Right lobe of liver (tissue), 6 donors: Measurements from ENCODE around the gene YIF1A. TPM values are rescaled to one million over a fixed set of nuclear protein-coding genes. Genes with fewer than 3 reads are reported as not detected.

Experiments used
- ATAC-seq, 4 donors: fragments of 200-7000 bp; cut with Tn5 transposase; one replicate each; pipeline ENCODE4 v1.9.1; 2020; ENCODE audit warnings: mild to moderate bottlenecking in 4 of 4, moderate library complexity in 4 of 4
- DNase-seq, 3 donors: peaks; one replicate each; pipeline ENCODE4 v3.0.0-alpha.2; 2020
- H3K27ac ChIP-seq, 3 donors: fragments of 200-600 bp; one replicate each; pipeline ENCODE4 v1.8.0; 2022
- H3K27me3 ChIP-seq, 2 donors: fragments of 200-600 bp; one replicate each; pipeline ENCODE4 v1.8.0; 2022
- H3K36me3 ChIP-seq, 4 donors: fragments of 200-600 bp; sonication (generic) in 1 of 4; one replicate each; pipeline versions ENCODE4 v1.5.1 to v1.8.0; 2017 to 2022; ENCODE audit warnings: control low read depth in 1 of 4
- H3K4me1 ChIP-seq, 4 donors: fragments of 200-600 bp; sonication (generic) in 1 of 4; one replicate each; pipeline versions ENCODE4 v1.5.1 to v1.8.0; 2017 to 2022; ENCODE audit warnings: control low read depth in 1 of 4
- H3K4me3 ChIP-seq, 3 donors: fragments of 200-600 bp; one replicate each; pipeline ENCODE4 v1.8.0; 2022
- H3K9me3 ChIP-seq, 4 donors: fragments of 200-600 bp; sonication (generic) in 1 of 4; one replicate each; pipeline versions ENCODE4 v1.5.1 to v1.8.0; 2017 to 2022; ENCODE audit warnings: control low read depth in 1 of 4
- CTCF ChIP-seq, 4 donors: fragments of 200-600 bp in 3 of 4; fragments of 450-650 bp in 1 of 4; IDR thresholded peaks; one replicate each; pipeline versions ENCODE4 v1.5.1 to v1.8.0; 2016 to 2022; ENCODE audit warnings: antibody characterized with exemption in 4 of 4, mild to moderate bottlenecking in 2 of 4
- POLR2A ChIP-seq: fragments of 450-650 bp; IDR thresholded peaks from one replicate; pipeline ENCODE4 v1.6.1; 2017; ENCODE audit warnings: antibody characterized with exemption, mild to moderate bottlenecking
- WGBS: methylation state at CpG from one replicate; pipeline ENCODE4 v1.1.6; 2018; ENCODE audit warnings: low coverage, low lambda C conversion rate; ENCODE audit not compliant: insufficient coverage; ENCODE audit errors: missing lambda C conversion rate; 5-methylcytosine and 5-hydroxymethylcytosine counted together
- intact Hi-C, 2 donors: fragments of 100-400 bp; cut with DNase I; formaldehyde crosslinking; loops; one replicate each; pipeline versions ENCODE4 v1.11.2 to v1.14.1; 2022
- total RNA-seq, 6 experiments: library from RNA; depleted of rRNA in 2 of 6; stranded (reverse); fragments of >200 nt in 2 of 6; fragmentation: NEBNext Ultra II Directional in 3 of 6; extraction: Animal tissue kit (Norgen Biotek cat#: 25700) in 3 of 6; gene quantifications; one replicate each; pipeline versions ENCODE4 v1.1.0 to v1.2.4, GENCODE V29; 2016 to 2023
- donor health status: DM: no; HTN: yes; CAD: no.
- donor health status: DM: no; HTN: no; CAD: no.
- donor health status: DM: no; HTN: no; CAD: no.
- donor health status: DM: no; HTN: yes; CAD: no.
- donor health status: DM: no; HTN: yes; CAD: no.

Gene YIF1A
- total RNA-seq, 6 experiments from 2014 or later, result 75.0 to 170 (median 97.9) TPM

- H3K36me3 ChIP-seq, result peaks cover 0 to 4% (median 0%) of the 10 kb centered on the region in 4 donors
- H3K4me1 ChIP-seq, result no peaks in the 10 kb centered on the region
- no peak for TF ChIP-seq CTCF (IDR thresholded peaks at IDR 0.05)
- TF ChIP-seq POLR2A, result no peak
- ATAC-seq (no peak), DNase-seq (no peak)
- H3K9me3 ChIP-seq, result no peaks in the 10 kb centered on the region
- no peak overlapping the region for H3K27ac ChIP-seq
- intact Hi-C loops, result no loop called here
- H3K4me3 ChIP-seq, result no peak overlapping the region
- WGBS, result 85% methylated on average over 12 of the region's 13 CpGs
- no peaks in the 10 kb centered on the region for H3K27me3 ChIP-seq
Measured at GRCh38 chr11:66243782-66244535, 45.0 kb downstream of the YIF1A start.

- peak in 2 of 4 donors; percentile 6 to 23 for ATAC-seq
- H3K4me3 ChIP-seq, result no peak overlapping the region
- H3K27ac ChIP-seq, result no peak overlapping the region
- intact Hi-C loops, result no loop called here
- DNase-seq, result no peak
- no peaks in the 10 kb centered on the region for H3K4me1 ChIP-seq
- no peaks in the 10 kb centered on the region for H3K9me3 ChIP-seq
- no peaks in the 10 kb centered on the region for H3K27me3 ChIP-seq
- TF ChIP-seq CTCF (IDR thresholded peaks at IDR 0.05), result no peak
- TF ChIP-seq POLR2A, result no peak
- peaks cover 0 to 4% (median 0%) of the 10 kb centered on the region in 4 donors for H3K36me3 ChIP-seq
- WGBS, result 70% methylated on average over 2 of the region's 14 CpGs
Measured at GRCh38 chr11:66242095-66242765, 46.7 kb downstream of the YIF1A start.

- WGBS, result 88% methylated on average over 4 of the region's 9 CpGs
- no peaks in the 10 kb centered on the region for H3K4me1 ChIP-seq
- H3K27me3 ChIP-seq, result no peaks in the 10 kb centered on the region
- H3K27ac ChIP-seq, result no peak overlapping the region
- no peak for TF ChIP-seq CTCF (IDR thresholded peaks at IDR 0.05)
- TF ChIP-seq POLR2A, result no peak
- no peak for ATAC-seq
- no peak for DNase-seq
- H3K4me3 ChIP-seq, result no peak overlapping the region
- H3K9me3 ChIP-seq, result no peaks in the 10 kb centered on the region
- peaks cover 0 to 4% (median 0%) of the 10 kb centered on the region in 4 donors for H3K36me3 ChIP-seq
- intact Hi-C loops, result no loop called here
Measured at GRCh38 chr11:66240781-66241136, 48.2 kb downstream of the YIF1A start.

- intact Hi-C loops, result no loop called here
- no peak for DNase-seq
- Histone ChIP-seq H3K4me3 (no peak overlapping the region), H3K36me3 (peaks cover 0 to 4% (median 0%) of the 10 kb centered on the region in 4 donors), H3K4me1 (no peaks in the 10 kb centered on the region), H3K9me3 (no peaks in the 10 kb centered on the region), H3K27me3 (no peaks in the 10 kb centered on the region), H3K27ac (no peak overlapping the region)
- WGBS, result 89% methylated on average over 12 of the region's 25 CpGs
- TF ChIP-seq POLR2A, result no peak
- TF ChIP-seq CTCF (IDR thresholded peaks at IDR 0.05), result no peak
- ATAC-seq, result no peak
Measured at GRCh38 chr11:66239998-66240780, 48.8 kb downstream of the YIF1A start.
